ENCODE measurements around the gene NME7.

- TF ChIP-seq CTCF (IDR thresholded peaks at IDR 0.05 in 4 of 5, conservative IDR thresholded peaks at IDR 0.05 in 1 of 5), result no peak
- TF ChIP-seq POLR2A (IDR thresholded peaks at IDR 0.05), result no peak
Measured at GRCh38 chr1:169103480-169103893, 264.1 kb downstream of the NME7 start.

All from gastrocnemius medialis (tissue), 4 donors.